Astrocyte (in vitro differentiated cells and primary cell): ENCODE data around the gene GPM6B. TPM values are rescaled to one million over a fixed set of nuclear protein-coding genes. Genes with fewer than 3 reads are reported as not detected.

Experiments
- DNase-seq: peaks from one replicate; pipeline ENCODE4 v3.0.0-alpha.2; 2010; ENCODE audit warnings: low read depth
- FAIRE-seq: peaks from 2 replicates; lab custom pipeline; 2011; peaks lifted over from hg19 to GRCh38; lab: Jason Lieb, UNC
- H2AFZ ChIP-seq: 2 replicates; pipeline ENCODE4 v1.6.0; 2012; ENCODE audit warnings: low read depth, low read length, inconsistent platforms
- H3K27ac ChIP-seq: 2 replicates; pipeline ENCODE4 v1.5.1; 2011; ENCODE audit warnings: low read depth, low read length, inconsistent platforms
- H3K27me3 ChIP-seq: 2 replicates; pipeline ENCODE4 v1.6.0; 2011; ENCODE audit warnings: low read length, inconsistent platforms; ENCODE audit not compliant: insufficient read depth
- H3K36me3 ChIP-seq: 2 replicates; pipeline ENCODE4 v1.5.1; 2011; ENCODE audit warnings: low read length, inconsistent platforms; ENCODE audit not compliant: insufficient read depth
- H3K4me1 ChIP-seq: 2 replicates; pipeline ENCODE4 v1.5.1; 2011; ENCODE audit warnings: low read length, inconsistent platforms; ENCODE audit not compliant: insufficient read depth
- H3K4me2 ChIP-seq: 2 replicates; pipeline ENCODE4 v1.6.0; 2012; ENCODE audit warnings: low read length, inconsistent platforms
- H3K4me3 ChIP-seq: 2 replicates; pipeline ENCODE4 v1.5.1; 2011; ENCODE audit warnings: low read depth, mild to moderate bottlenecking, low read length, inconsistent platforms; ENCODE audit not compliant: insufficient read depth
- H3K79me2 ChIP-seq: 2 replicates; pipeline ENCODE4 v1.6.0; 2012; ENCODE audit warnings: mild to moderate bottlenecking, low read length, inconsistent platforms; ENCODE audit not compliant: insufficient read depth
- H3K9ac ChIP-seq: 2 replicates; pipeline ENCODE4 v1.6.0; 2012; ENCODE audit warnings: mild to moderate bottlenecking, low read length, inconsistent platforms
- H3K9me3 ChIP-seq: 2 replicates; pipeline ENCODE4 v1.5.1; 2012; ENCODE audit warnings: low read depth, mild to moderate bottlenecking, low read length, inconsistent platforms; ENCODE audit not compliant: insufficient read depth
- H4K20me1 ChIP-seq: 2 replicates; pipeline ENCODE4 v1.6.0; 2012; ENCODE audit warnings: low read length, inconsistent platforms; ENCODE audit not compliant: insufficient read depth
- H3K27ac Mint-ChIP-seq: one replicate; pipeline ENCODE4 v1.8.0; 2021; ENCODE audit warnings: mild to moderate bottlenecking, mixed read lengths; ENCODE audit not compliant: unreplicated experiment
- H3K27me3 Mint-ChIP-seq: one replicate; pipeline ENCODE4 v1.8.0; 2021; ENCODE audit warnings: low read depth, mixed read lengths; ENCODE audit not compliant: unreplicated experiment
- H3K36me3 Mint-ChIP-seq: one replicate; pipeline ENCODE4 v1.8.0; 2021; ENCODE audit warnings: low read depth, mixed read lengths; ENCODE audit not compliant: unreplicated experiment
- H3K4me1 Mint-ChIP-seq: one replicate; pipeline ENCODE4 v1.8.0; 2021; ENCODE audit warnings: low read depth, mixed read lengths; ENCODE audit not compliant: unreplicated experiment
- H3K4me3 Mint-ChIP-seq: one replicate; pipeline ENCODE4 v1.8.0; 2021; ENCODE audit warnings: mild to moderate bottlenecking, moderate library complexity, mixed read lengths; ENCODE audit not compliant: unreplicated experiment
- H3K9me3 Mint-ChIP-seq: one replicate; pipeline ENCODE4 v1.8.0; 2021; ENCODE audit warnings: mild to moderate bottlenecking, mixed read lengths; ENCODE audit not compliant: unreplicated experiment
- EZH2 ChIP-seq: IDR thresholded peaks from 2 replicates; pipeline ENCODE4 v1.6.1; 2012; ENCODE audit warnings: mild to moderate bottlenecking, low read length, inconsistent platforms; ENCODE audit not compliant: insufficient read depth
- total RNA-seq: library from RNA; stranded (reverse); gene quantifications from 2 replicates; pipeline ENCODE4 v1.2.1, GENCODE V29; 2021
- TF ChIP-seq, protein P1 (sequence below): IDR thresholded peaks from 2 replicates; pipeline ENCODE4 v1.5.1; 2011; ENCODE audit warnings: low read depth, mild to moderate bottlenecking, inconsistent platforms, low read length, moderate library complexity; ENCODE audit not compliant: insufficient read depth

GPM6B gene
- total RNA-seq, 1 donor from 2014 or later: 21.5 TPM

DNA sequence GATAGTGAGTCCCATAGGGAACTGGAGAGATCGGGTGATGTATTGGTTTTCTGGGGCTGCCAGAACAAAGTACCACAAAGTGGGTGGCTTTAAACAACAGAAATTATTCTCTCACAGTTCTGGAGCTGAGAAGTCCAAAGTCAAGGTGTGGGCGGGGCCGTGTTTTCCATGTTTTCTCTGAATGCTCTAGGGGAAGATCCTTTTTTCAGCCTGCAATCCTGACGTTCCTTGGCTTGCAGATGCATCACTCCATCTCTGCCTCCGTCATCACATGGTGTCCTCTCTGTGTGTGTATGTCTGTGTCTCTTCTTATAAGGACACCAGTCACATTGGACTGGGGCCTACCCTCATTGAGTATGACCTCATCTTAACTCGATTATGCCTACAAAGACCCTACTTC, 7.9 kb upstream of the GPM6B start:
- Mint-ChIP-seq H3K4me1 (no peaks in the 10 kb centered on the region), H3K9me3 (no peaks in the 10 kb centered on the region), H3K27me3 (no peaks in the 10 kb centered on the region), H3K27ac (no peak overlapping the region), H3K36me3 (peaks cover 2% of the 10 kb centered on the region), H3K4me3 (no peak overlapping the region)
- FAIRE-seq (peak; percentile 37), DNase-seq (no peak)
- TF ChIP-seq, protein P1, sequence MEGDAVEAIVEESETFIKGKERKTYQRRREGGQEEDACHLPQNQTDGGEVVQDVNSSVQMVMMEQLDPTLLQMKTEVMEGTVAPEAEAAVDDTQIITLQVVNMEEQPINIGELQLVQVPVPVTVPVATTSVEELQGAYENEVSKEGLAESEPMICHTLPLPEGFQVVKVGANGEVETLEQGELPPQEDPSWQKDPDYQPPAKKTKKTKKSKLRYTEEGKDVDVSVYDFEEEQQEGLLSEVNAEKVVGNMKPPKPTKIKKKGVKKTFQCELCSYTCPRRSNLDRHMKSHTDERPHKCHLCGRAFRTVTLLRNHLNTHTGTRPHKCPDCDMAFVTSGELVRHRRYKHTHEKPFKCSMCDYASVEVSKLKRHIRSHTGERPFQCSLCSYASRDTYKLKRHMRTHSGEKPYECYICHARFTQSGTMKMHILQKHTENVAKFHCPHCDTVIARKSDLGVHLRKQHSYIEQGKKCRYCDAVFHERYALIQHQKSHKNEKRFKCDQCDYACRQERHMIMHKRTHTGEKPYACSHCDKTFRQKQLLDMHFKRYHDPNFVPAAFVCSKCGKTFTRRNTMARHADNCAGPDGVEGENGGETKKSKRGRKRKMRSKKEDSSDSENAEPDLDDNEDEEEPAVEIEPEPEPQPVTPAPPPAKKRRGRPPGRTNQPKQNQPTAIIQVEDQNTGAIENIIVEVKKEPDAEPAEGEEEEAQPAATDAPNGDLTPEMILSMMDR: no peak
- no peak overlapping the region for H3K4me3 ChIP-seq
- no peak overlapping the region for H2AFZ ChIP-seq
- no peaks in the 10 kb centered on the region for H4K20me1 ChIP-seq
- H3K27ac ChIP-seq: no peak overlapping the region
- no peaks in the 10 kb centered on the region for H3K9me3 ChIP-seq
- no peak overlapping the region for H3K9ac ChIP-seq
- no peaks in the 10 kb centered on the region for H3K79me2 ChIP-seq
- no peaks in the 10 kb centered on the region for H3K4me1 ChIP-seq
- no peaks in the 10 kb centered on the region for H3K27me3 ChIP-seq
- no peaks in the 10 kb centered on the region for H3K36me3 ChIP-seq
- H3K4me2 ChIP-seq: no peak overlapping the region

DNA sequence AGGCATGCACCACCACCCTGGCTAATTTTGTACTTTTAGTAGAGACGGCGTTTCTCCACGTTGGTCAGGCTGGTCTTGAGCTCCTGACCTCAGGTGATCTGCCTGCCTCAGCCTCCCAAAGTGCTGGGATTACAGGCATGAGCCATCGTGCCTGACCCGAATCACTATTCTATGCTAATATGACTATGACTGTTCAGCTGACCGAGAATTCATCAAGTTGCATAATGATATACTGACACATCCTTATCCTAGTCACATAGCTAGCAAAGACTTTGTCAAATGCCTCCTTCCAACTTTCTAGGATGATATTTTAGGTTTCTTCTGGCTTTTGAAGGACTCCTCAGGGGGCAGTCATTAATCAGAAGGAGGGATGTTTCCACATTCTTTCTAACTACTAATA, 4.8 kb upstream of the GPM6B start:
- Mint-ChIP-seq H3K27me3 (no peaks in the 10 kb centered on the region), H3K27ac (no peak overlapping the region), H3K4me3 (no peak overlapping the region), H3K9me3 (no peaks in the 10 kb centered on the region), H3K4me1 (no peaks in the 10 kb centered on the region), H3K36me3 (peaks cover 2% of the 10 kb centered on the region)
- Histone ChIP-seq H3K79me2 (no peaks in the 10 kb centered on the region), H3K27ac (no peak overlapping the region), H3K36me3 (no peaks in the 10 kb centered on the region), H3K4me1 (no peaks in the 10 kb centered on the region), H3K9me3 (no peaks in the 10 kb centered on the region), H3K9ac (no peak overlapping the region), H2AFZ (no peak overlapping the region), H3K27me3 (no peaks in the 10 kb centered on the region), H3K4me3 (no peak overlapping the region), H3K4me2 (no peak overlapping the region), H4K20me1 (no peaks in the 10 kb centered on the region)
- TF ChIP-seq, protein P1: no peak
- no peak for TF ChIP-seq EZH2
- FAIRE-seq (peak; percentile 97), DNase-seq (no peak)

DNA sequence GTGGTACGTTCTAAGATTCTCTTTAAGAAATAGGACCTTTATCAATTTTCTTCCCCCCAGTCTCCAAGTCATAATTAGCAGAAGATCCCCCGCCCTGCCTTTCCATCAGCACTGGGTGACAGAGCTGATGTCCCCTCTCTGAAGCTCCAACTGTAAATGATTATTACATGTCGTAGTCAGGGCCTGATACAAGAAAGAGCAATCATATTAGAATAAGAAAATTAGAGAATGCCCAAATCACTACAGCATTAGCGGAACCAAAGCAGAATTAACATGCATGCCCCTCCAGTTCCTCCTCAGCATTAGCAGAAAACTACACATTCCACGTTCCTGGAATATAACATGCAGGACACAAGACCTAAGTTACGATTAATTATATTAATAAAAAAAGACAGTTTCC, 717 bp downstream of the GPM6B start:
- no peaks in the 10 kb centered on the region for H3K9me3 Mint-ChIP-seq
- Histone ChIP-seq H2AFZ (no peak overlapping the region), H3K36me3 (no peaks in the 10 kb centered on the region), H3K4me1 (no peaks in the 10 kb centered on the region), H3K79me2 (no peaks in the 10 kb centered on the region), H3K9me3 (no peaks in the 10 kb centered on the region), H3K9ac (no peak overlapping the region), H4K20me1 (no peaks in the 10 kb centered on the region), H3K4me3 (no peak overlapping the region), H3K27ac (no peak overlapping the region), H3K27me3 (no peaks in the 10 kb centered on the region), H3K4me2 (peak overlapping the region; percentile 79)
- no peaks in the 10 kb centered on the region for H3K4me1 Mint-ChIP-seq
- FAIRE-seq (no peak), DNase-seq (no peak)
- H3K27me3 Mint-ChIP-seq: no peaks in the 10 kb centered on the region
- TF ChIP-seq, protein P1: no peak
- TF ChIP-seq EZH2: no peak
- H3K4me3 Mint-ChIP-seq: no peak overlapping the region
- no peak overlapping the region for H3K27ac Mint-ChIP-seq
- H3K36me3 Mint-ChIP-seq: no peaks in the 10 kb centered on the region
